C1 segment of cervical spinal cord (tissue), 14 donors: Measurements from ENCODE around the gene SPG11.
"Not testable (repeated sequence)": the region's sequence is repeated elsewhere in the genome, so short reads cannot be mapped to it uniquely, and the experiment has no call there.

ENCODE experiments used
- DNase-seq, 14 donors: peaks; one replicate each; lab custom pipeline; 2025; lab: John Stamatoyannopoulos, UW

Gene SPG11

DNA sequence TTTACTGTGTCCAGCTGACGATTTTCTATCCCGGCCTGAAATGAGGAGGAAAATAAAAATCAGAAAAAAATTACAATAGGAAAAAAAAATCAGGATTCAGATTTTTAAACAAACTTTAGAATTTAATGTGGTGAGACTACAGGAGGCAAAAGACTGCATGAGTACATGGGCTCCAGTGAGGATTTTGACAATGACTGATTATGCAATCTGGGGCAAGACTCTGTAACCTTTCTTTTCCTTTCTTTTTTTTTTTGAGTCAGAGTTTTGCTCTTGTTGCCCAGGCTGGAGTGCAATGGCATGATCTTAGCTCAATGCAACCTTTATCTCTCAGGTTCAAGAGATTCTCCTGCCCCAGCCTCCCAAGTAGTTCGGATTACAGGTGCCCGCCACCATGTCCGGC lies 29.9 kb downstream of the SPG11 start:
- no peak for DNase-seq

DNA sequence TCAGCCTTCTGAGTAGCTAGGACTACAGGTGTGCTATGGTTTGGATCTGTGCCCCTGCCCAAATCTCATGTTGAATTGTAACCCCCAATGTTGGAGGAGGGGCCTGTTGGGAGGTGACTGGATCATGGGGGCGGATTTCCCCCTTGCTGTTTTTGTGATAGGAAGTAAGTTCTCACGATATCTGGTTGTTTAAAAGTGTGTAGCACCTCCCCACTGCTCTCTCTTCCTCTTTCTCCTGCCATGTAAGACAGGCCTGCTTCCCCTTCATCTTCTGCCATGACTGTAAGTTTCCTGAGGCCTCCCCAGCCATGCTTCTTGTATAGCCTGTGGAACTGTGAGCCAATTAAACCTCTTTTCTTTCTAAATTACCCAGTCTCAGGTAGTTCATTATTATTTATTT lies 38.2 kb downstream of the SPG11 start:
- DNase-seq = not testable (repeated sequence)

DNA sequence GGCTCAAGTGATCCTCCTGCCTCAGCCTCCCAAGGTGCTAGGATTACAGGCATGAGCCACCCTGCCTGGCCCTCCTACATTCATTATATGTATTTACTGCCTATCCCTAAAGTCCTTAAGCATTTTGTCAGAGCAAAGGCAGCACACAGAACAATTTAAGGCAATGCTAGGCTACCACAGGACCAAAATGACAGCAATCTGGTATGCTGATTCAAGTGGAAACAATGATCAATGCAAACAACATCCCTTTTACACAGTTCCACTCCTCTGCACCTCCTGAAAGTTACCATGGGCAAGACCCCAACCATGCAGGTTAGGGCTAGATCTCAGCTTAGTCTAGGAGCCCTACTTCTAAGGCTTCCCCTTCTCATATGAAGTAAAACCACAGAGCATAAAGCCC lies 40.3 kb downstream of the SPG11 start:
- DNase-seq = no peak

DNA sequence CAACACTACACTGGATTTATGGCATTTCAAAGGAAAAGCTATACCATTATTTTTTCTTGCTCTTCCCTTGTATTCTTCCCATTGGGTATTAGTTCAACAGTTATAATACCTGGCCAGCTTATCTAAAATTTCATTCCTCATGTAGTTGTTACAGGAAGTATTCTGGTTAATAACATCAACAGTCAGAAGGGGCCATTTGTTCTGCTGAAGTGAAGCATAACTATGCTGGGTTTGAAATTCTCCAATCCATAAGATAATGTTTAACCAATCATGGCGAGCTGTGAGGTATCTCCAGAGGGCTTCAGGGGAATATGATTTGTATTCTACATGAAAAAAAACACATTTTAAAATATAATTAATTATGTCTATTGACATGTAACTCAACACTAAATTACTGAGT lies 43.4 kb downstream of the SPG11 start:
- DNase-seq = no peak

DNA sequence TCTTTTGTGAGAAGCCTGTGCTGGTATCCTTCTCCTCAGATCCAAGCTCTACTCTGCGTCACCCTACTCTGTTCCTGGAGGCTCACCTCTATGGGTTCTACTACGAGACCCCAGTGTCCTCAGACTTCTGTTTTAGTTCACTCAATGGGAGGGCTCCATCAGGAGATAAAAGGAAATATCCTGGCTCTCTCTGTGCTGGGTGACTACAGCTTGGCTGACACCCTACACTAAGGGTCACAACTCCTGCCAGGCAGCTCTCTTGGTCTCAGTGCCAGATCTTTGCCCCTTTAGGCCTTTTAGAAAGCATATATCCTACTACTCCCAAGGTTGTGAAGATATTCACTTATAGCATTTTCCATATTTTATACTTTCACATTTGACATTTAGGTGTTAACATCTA lies 46.5 kb downstream of the SPG11 start:
- DNase-seq = no peak

DNA sequence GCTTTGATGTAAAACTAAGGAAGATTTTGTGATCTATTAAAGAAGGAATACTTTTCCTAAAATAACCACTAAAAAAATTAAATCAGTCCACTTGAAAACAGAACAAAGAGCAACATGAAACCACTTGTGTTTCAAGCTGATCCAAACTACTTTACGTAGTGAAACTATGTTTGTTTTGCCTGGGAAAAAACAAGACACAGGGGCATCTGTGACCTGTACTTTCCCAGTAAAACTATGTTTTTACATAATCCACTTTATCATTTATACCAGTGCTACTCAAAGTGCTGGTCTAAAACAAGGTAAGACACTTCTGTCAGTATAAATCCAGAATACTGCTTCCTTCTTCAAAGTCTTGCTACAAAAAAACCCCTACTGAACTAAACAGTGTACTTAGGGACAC lies 56.7 kb downstream of the SPG11 start:
- no peak for DNase-seq

DNA sequence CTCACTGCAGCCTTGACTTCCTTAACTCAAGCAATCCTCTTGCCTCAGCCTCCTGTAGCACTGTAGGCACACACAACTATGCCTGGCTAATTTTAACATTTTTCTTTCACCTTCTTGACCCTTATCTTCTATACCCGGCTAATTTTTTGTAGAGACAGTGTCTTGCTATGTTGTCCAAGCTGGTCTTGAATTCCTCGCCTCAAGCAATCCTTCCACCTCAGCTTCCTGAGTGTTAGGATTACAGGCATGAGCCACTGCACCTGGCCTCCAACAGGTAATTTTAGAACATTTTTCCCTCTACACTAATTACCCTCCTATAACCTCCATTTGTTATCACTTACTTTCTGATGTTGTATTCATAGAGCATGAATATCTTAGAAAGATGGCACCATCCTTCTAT lies 60.3 kb downstream of the SPG11 start:
- DNase-seq = no peak

DNA sequence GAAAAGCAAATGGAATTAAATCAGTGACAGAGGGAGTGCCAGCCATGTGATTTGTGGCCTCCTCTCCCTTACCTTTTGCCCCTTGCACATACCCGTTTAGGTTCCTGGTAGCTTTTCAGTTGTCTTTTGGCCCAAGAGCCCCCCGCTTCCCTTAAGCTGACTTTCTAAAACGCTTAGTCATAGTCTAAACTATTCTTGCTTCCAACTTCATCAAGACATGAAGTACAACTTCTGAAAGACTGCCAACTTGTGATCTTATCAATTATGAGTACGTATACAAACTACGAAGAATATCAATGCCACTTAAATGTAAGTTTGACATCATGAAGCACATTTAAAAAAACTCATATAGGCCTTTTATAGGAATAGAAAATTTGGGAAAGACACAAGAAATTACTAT lies 64.6 kb downstream of the SPG11 start:
- DNase-seq = no peak

DNA sequence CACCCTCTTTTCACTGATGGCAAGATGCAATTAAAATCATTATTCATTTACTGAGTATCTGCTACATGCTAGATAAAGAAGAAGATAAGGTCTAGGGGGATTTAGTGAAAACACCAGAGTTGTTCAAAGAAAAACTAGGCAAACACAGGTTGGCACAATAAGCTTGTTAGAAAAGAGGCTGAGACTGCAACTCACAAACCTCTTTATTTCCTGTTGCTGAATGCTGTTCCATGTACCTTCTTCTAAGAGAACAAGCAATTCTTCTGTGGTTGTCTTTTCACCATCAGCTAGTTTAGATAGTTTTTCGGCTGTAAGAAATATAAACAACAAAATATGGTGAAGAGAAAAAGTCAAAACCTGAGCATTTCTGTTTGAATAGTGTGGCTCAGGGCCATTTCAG lies 65.4 kb downstream of the SPG11 start:
- no peak for DNase-seq

DNA sequence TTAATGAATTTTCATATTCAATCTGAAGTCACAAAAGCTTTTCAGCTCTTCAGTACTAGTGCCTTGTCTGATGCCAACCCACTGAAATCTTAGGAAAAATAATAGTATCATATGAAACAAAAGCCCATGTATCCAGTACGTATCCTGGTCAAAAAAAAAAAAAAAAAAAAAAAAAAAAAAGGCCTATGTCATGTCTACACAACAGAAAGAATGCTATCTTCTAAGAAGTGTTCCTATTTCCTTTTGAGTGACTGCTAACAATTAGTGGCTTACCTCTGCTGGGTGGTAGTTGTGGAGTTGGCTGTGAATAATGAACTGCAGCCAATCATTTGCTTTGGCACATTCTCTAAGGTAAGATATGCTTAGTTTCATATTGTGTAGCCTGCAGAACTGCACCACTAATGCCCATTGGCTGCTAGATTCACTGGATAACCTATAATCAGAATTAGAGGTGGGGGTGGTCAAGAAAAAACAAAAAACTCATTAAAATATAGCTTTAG lies 66.9 kb downstream of the SPG11 start:
- no peak for DNase-seq

DNA sequence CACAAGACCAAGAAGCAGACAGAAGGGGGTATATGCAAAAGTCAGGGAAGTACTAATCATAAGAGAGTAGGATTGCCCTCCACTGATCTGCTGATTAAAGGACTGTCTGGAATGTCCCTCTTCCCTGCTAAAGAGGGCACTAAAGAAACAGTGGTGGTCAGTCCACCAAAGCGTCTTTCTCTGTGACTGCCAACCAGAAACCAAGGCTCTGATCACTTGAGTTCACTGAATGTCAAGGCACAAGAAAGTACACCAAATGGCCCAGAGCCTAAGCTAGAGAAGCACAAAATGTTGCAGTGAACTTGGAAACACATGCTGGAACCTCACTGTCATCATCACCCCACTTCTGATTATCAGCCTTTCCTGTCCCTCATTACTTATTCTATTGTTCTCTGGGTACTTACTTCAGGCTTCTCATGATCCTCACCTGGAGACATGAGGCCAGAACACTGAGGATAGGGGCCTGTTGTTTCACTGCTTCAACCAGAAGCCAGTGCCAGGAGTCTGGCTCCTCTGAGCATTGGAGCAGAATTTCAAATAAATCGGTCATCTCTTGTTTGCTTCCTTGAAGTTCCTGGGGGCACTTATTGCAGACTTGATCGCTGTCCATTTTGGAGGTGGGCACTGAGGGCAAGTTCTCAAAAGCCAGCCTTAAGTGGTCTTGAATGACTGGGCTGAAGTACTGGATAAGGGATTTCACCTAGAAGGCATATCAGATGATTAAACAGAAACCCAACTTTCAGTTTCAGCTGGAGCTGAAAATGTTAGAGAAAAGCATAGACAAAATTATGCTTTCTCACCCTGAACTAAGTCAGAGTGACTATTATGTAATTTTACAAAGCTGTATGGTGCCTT lies 67.6 kb downstream of the SPG11 start:
- no peak for DNase-seq

DNA sequence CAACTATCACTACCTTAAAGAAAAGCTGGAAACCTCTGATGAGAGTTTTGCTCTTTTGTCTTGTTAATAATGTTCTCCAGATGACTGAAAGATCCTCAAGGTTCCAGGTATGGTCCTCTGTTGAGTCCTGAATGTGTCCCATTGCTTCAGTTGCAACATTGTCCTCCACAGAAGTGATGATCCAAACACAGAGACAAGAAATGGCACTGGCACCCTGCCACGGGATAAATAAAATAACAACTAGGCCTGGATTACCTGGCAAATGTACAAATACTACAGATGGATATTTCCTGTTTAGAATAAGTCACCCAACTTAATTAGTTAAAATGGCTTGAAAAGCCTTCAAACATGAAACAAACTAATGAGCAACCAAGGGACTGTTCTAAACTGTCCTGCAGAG lies 68.2 kb downstream of the SPG11 start:
- no peak for DNase-seq

DNA sequence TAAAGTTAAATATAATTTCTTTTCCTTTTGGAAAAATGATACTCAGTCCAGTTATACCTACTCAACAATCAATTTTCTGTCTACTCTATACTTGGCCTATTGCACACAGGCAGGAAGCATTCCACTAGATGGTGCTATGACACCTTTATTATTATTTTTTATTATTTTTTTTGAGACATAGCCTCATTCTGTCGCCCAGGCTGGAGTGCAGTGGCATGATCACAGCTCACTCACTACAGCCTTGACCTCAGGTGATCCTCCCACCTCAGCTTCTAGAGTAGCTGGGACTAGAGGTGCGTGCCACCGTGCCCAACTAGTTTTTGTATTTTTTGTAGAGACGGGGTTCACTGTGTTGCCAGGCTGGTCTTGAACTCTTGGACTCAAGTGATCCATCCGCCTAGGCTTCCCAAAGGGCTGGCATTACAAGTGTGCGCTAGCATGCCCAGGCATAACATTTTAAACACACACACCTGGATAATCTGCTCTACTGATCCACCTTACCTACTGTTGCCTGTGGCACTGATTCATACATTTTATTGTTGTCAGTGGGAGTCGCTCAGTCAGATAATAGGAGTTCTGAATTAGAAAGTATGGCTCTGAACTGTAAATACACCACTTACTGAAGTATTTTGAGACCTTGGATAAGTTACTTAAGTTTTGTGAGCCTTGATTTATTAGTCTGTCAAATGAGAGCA lies 70.3 kb downstream of the SPG11 start:
- DNase-seq = no peak

DNA sequence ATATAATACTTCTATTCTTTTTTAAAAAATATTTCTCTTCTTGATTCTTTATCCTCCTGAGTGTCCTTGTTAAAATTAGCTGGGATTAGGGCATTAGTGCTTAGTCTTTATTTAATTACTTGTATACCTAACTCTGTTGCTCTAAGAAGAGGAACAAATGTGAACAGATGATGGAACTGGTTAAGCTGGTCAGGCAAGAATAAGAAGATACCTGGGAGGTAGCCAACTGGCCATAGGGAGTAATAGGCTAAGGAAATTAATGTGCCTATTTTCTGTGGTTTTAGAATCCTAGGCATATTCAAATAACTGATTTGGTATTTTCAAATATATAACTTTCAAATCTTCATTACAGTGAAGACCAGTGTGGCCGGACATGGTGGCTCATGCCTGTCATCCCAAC lies 72.1 kb downstream of the SPG11 start:
- no peak for DNase-seq

DNA sequence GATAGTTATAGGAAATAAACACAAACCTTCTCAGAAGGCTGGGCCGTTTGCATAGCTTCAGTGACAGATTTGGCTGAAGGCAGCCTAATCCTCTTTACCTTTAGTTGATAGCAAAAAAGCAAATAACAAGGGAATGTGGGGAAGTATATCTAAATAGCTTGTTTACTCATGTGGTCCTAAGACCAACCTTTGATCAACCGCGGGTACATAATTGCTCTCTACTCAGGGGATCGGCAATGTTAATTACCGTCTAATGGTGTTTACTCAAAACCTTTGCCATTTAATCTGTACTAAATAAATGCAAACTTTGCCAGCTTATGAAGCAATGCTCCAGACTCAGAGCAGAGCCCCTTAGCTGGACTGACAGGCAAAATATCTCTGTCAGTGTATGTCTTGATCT lies 74.9 kb downstream of the SPG11 start:
- DNase-seq = no peak

DNA sequence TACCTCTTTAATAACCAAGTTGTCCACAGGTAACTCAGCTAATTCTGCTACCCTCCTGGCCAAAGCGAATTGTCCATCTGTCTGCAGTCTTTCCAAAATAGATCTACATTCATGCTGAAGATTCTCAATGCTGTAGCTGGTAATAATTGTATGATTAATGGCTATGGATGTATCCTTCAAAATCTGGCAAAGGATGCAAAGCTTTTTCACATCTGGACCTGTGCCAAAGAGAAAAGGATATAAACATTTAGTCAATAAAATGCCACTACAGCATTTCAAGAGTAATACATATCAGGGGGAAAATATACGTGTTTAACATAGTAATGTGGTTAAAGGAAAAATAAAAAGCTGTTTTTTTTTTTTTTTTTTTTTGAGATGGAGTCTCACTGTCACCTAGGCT lies 77.8 kb downstream of the SPG11 start:
- no peak for DNase-seq

DNA sequence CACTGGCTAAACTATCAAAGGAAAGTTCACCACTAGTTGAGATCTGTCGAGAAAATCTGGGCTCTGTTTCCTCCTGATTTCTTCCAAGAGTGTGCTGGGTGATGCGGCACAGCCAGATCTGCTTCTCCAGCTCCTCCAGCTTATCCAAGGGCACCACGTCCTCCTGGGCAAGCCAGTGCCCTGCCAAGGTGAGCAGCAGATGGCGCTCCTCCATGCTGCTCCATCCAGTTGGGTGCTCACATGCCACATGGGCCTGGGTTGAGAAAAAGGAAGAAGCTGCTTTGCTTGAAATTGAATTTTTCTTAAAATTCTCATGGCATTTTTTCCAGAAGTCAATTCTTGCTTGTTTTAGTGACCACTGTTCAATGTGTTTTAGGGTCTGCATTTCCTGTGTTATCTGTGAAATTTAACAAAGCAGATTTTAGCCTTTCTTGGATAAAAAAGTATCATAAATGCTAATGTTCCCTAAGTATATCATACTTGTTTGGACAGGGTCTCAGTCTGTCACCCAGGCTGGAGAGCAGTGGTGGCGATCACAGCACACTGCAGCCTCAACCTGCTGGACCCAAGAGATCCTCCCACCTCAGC lies 79.2 kb downstream of the SPG11 start:
- DNase-seq = no peak

DNA sequence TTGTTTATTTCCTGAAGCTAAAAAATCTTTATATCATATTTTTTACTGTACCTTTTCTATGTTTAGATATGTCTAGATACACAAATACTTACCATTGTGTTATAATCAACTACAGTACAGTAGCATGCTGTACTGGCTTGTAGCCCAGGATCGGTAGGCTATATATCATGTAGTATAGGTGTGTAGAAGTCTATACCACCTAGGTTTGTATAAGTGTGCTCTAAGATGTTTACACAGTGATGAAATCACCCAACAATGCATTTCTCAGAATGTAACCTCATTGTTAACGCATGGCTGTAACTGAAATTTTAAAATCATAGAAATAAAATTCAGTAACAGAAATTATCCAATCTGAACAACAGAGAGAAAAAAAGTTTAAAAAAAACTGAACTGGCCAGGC lies 83.4 kb downstream of the SPG11 start:
- DNase-seq = no peak

DNA sequence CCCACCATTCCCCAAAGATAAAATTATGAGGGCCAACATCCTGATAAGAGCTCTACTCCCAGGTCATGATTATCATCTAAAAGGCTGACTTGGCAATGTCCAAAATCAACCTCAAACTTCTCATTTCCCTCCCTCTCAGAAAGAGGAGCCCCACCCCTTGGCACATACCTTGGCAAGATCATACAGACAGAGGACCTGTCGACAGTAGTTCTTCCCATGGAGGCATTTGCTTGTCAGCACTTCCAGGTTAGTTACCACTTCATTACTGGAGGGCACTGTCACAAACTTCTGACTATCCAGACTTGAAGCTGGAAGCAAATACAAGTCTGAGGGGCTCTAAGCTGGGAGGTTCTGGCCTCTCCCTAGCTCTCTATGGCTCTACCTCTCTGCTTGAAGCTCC lies 88.7 kb downstream of the SPG11 start:
- DNase-seq = no peak

DNA sequence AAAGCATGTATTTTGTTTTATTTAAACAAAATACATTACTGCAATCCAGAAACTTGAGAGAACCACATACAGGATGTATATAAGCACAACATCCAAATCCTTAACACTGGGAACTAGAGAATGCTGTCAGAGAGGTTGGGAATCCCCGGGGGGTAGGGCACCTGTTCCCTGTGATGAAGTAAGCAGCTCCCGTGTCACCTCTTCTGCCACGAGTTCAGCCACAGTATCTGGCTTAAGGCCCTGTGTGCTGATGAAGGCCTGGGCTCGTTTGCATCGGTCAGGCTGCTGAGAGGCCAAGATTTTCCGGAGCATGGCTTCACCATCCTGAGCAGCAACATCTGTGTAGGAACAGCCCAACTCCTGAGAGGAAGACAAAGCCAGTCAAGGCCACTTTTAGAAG lies 90.1 kb downstream of the SPG11 start:
- no peak for DNase-seq

DNA sequence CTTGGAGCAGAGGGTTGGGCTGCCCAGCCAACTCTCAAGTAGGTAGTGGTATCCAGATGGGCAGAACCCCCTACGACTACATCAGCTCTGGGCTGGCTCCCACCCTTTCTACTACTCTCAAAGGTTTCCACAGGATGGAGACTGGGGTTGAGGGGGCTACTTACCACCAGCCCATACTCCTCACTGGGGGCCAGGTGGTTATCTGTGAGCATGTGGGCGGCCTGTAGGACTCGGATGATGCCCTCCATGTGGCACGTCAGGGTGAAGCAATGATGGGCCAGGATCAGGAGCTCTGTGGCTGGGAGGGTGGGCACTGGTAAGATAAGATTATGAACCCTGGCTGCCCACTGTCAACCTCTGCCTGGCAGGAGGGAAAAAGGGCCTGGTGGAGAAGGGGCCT lies 93.1 kb downstream of the SPG11 start:
- no peak for DNase-seq

DNA sequence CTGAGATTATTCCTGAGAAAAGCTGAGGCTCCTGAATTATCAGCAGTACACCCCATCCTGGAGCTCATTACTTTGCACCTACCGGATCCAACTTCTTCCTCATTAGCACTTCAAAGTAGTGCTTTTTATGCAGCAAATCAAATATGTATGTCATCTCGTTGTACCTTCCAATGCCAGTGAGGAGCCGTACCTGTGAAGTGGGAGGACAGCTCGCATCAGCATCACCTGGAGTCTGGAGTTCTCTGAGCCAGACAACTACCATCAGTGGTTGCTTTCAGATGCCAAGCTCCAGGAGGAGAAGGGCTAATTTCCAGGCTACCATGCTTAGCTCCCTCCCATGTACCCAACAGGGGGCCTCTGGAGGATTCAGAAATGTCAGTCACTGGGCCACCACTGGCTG lies 94.1 kb downstream of the SPG11 start:
- DNase-seq = no peak

DNA sequence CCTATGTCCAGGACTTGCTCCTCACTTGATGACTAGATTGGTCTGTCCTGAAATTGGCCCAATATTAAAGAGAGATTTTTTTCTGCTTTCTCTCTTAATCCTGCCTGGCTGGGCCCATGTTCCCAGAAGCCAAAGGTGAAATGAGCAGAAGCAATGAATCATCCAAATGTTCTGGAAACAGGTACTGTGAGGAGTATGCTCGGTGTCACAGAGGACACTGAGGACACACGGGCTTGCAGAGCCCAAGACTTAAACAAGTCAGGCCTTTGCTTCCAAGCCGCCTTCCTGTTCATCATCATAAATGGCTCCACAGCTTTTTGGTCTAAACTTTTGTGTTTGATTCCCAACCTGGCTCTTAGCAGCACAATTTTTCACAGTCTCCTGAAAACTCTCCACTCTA lies 95.1 kb downstream of the SPG11 start:
- DNase-seq = no peak
